Ascending aorta (tissue), 2 donors: ENCODE results near the gene FASTKD3. TPM values are rescaled to one million over a fixed set of nuclear protein-coding genes. Genes with fewer than 3 reads are reported as not detected.

Source experiments
- DNase-seq, 2 donors: peaks; one replicate each; pipeline ENCODE4 v3.0.0-alpha.2; 2019; ENCODE audit warnings: low spot score in 2 of 2
- H3K27ac ChIP-seq, 2 donors: fragments of 200-600 bp; sonication (generic); one replicate each; pipeline ENCODE4 v1.5.1; 2016 to 2017; ENCODE audit warnings: mild to moderate bottlenecking in 1 of 2
- H3K27me3 ChIP-seq: fragments of 200-600 bp; sonication (generic); one replicate; pipeline ENCODE4 v1.5.1; 2017
- H3K36me3 ChIP-seq, 2 donors: fragments of 200-600 bp; sonication (generic); one replicate each; pipeline ENCODE4 v1.5.1; 2016
- H3K4me1 ChIP-seq, 2 donors: fragments of 200-600 bp; sonication (generic); one replicate each; pipeline ENCODE4 v1.5.1; 2016 to 2017; ENCODE audit warnings: mild to moderate bottlenecking in 1 of 2
- H3K4me3 ChIP-seq, 2 donors: fragments of 200-600 bp; sonication (generic); one replicate each; pipeline ENCODE4 v1.5.1; 2016 to 2017; ENCODE audit warnings: mild to moderate bottlenecking in 1 of 2
- H3K9me3 ChIP-seq, 2 donors: fragments of 200-600 bp; sonication (generic); one replicate each; pipeline ENCODE4 v1.5.1; 2016
- CTCF ChIP-seq, 3 experiments: fragments of 200-600 bp in 2 of 3; fragments of 450-650 bp in 1 of 3; sonication (generic) in 2 of 3; IDR thresholded peaks; one replicate each; pipeline ENCODE4 v1.5.1; 2016 to 2019; ENCODE audit warnings: antibody characterized with exemption in 3 of 3, mild to moderate bottlenecking in 1 of 3, moderate library complexity in 1 of 3
- intact Hi-C: fragments of 100-400 bp; cut with DNase I; formaldehyde crosslinking; loops from one replicate; pipeline ENCODE4 v1.15.1; 2023
- total RNA-seq: library from RNA; depleted of rRNA; stranded (reverse); fragments of >200 nt; gene quantifications from one replicate; pipeline ENCODE4 v1.1.0, GENCODE V29; 2016

FASTKD3 gene
- total RNA-seq, 1 donor from 2014 or later, result not detected

DNA sequence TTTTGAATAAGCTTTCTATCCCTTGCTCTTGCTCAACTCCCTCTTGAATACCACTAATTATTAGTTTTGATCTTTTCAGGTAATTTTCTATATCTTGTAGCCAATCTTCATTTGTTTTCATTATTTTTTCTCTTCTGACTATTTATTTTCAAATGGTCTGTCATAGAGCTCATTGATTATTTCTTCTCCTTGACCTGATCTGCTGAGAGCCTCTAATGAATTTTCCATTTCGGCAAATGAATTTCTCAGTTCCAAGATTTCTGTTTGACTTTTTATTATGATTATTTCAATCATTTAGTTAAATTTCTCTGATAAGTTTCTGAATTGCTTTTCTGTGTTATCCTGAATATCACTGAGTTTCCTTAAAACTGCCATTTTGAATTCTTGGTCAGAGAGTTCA, 39.5 kb upstream of the FASTKD3 start:
- H3K9me3 ChIP-seq, result peaks cover 7 to 16% of the 10 kb centered on the region in 2 donors
- H3K36me3 ChIP-seq, result peaks cover 8 to 15% of the 10 kb centered on the region in 2 donors
- H3K4me1 ChIP-seq, result no peaks in the 10 kb centered on the region
- no peaks in the 10 kb centered on the region for H3K27me3 ChIP-seq
- H3K4me3 ChIP-seq, result no peak overlapping the region
- TF ChIP-seq CTCF (IDR thresholded peaks at IDR 0.05), result no peak
- no peak for DNase-seq
- intact Hi-C loops, result loop anchor here (10.0 kb wide), 1 partner anchor 776 kb away; no protein-coding TSS in a partner anchor
- H3K27ac ChIP-seq, result no peak overlapping the region

- H3K27ac ChIP-seq, result no peak overlapping the region
- peaks cover 8 to 22% of the 10 kb centered on the region in 2 donors for H3K36me3 ChIP-seq
- peaks cover 7 to 16% of the 10 kb centered on the region in 2 donors for H3K9me3 ChIP-seq
- no peak for DNase-seq
- no peak overlapping the region for H3K4me3 ChIP-seq
- H3K27me3 ChIP-seq, result no peaks in the 10 kb centered on the region
- no peaks in the 10 kb centered on the region for H3K4me1 ChIP-seq
- no peak for TF ChIP-seq CTCF (IDR thresholded peaks at IDR 0.05)
- intact Hi-C loops, result loop anchor here (10.0 kb wide), 1 partner anchor 777 kb away; no protein-coding TSS in a partner anchor
These were observed 38.8 kb upstream of the FASTKD3 start for GRCh38 chr5:7907612-7908011.

DNA sequence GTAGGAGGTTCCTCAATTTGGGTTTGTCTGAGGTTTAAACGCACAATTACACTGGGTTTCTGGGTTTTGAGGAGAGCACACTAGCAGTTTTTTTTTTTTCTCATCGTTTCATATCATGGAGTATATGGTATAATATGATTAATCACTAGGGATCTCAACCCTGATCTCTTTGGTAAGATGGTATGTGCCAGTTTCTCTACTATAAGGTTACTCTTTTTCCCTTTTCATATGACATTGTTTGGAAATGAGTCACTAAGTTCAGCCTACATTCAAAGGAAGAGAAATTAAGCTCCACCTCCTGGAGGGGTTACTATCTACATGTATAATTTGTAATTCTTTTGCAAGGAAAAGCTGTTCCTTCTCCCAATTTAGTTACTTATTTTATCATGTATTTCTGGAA, 35.3 kb upstream of the FASTKD3 start:
- Histone ChIP-seq H3K4me1 (no peaks in the 10 kb centered on the region), H3K27me3 (no peaks in the 10 kb centered on the region), H3K36me3 (peaks cover 33 to 54% of the 10 kb centered on the region in 2 donors), H3K9me3 (peaks cover 0 to 11% of the 10 kb centered on the region in 2 donors), H3K27ac (no peak overlapping the region), H3K4me3 (no peak overlapping the region)
- no peak for DNase-seq
- TF ChIP-seq CTCF (IDR thresholded peaks at IDR 0.05), result no peak
- intact Hi-C loops, result loop anchor here (10.0 kb wide), 1 partner anchor 781 kb away; no protein-coding TSS in a partner anchor

- Histone ChIP-seq H3K36me3 (peaks cover 38 to 60% of the 10 kb centered on the region in 2 donors), H3K9me3 (peaks cover 0 to 2% of the 10 kb centered on the region in 2 donors), H3K27ac (no peak overlapping the region), H3K4me1 (no peaks in the 10 kb centered on the region), H3K4me3 (no peak overlapping the region), H3K27me3 (no peaks in the 10 kb centered on the region)
- intact Hi-C loops, result loop anchor here (10.0 kb wide), 1 partner anchor 782 kb away; no protein-coding TSS in a partner anchor
- no peak for DNase-seq
- TF ChIP-seq CTCF (IDR thresholded peaks at IDR 0.05), result no peak
These were observed 34.1 kb upstream of the FASTKD3 start for GRCh38 chr5:7902666-7903625.

DNA sequence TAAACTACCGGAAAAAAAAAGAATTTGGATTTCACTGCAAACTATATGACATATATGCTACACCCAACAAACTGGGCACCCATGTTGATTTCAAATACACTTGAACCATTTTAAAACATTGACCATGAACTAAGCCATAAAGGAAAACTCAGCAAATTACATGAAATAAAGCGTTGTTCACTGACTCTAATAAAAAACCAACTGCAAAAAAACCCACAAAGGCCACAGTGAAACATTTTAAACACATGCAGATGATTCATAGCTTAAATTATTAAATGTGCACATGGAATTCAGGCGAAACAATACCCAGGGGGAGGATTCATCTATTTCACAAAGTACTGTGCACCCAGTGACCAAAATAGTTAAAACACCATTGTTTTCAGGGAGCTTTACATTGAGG, 33.4 kb upstream of the FASTKD3 start:
- Histone ChIP-seq H3K27ac (no peak overlapping the region), H3K4me1 (no peaks in the 10 kb centered on the region), H3K27me3 (no peaks in the 10 kb centered on the region), H3K9me3 (no peaks in the 10 kb centered on the region), H3K4me3 (no peak overlapping the region), H3K36me3 (peaks cover 43 to 64% of the 10 kb centered on the region in 2 donors)
- no peak for TF ChIP-seq CTCF (IDR thresholded peaks at IDR 0.05)
- intact Hi-C loops, result loop anchor here (10.0 kb wide), 1 partner anchor 783 kb away; no protein-coding TSS in a partner anchor
- DNase-seq, result no peak
